ENCODE measurements around the gene SIL1. TPM values are rescaled to one million over a fixed set of nuclear protein-coding genes. Genes with fewer than 3 reads are reported as not detected.

SIL1 gene
- total and polyA plus RNA-seq, 2 donors (not counting 3 experiments of a cell fraction or from before 2014, with no cell fraction given), result 47.6 to 67.2 TPM

DNA sequence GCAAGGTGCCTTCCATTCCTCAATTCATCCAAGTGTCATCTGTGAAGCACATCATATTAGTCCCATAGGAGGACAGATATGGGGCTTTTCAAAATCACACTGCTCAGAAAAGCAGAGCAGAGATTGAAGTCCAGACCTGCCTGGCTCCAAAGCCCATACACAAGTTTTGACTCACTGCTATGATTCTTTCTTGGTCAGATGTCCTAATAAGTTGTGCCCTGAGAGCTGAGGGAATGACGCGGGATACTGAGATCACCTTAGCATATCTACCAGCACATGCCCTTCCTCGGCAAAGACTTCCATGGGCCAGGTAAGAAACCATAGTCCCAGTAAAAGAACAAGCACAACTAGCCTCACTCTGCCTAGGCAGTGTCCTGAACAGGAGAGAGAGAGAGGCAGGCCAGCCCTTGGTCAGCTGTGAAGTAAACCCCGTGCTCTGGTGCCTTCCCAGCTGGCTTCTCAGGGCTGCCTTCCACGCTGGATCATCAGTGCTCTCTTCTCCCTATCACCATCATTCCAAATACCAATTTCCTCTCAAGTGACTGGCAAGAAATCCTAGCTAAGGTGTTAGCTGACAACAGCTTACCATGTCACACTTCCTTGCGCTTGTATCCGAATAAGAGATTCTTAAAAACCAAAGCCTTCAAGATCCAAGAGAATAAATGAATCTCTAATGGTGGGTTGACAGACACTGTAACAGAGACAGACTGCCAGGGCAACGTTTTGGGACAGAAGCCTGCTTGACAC is 73.2 kb downstream of the SIL1 start:
- FAIRE-seq, result no peak
- Histone ChIP-seq H3K36me3 (ENCODE audit: control insufficient read depth in 2 of 2, extremely low read depth in 1 of 2, insufficient read depth in 2 of 2, low read length in 2 of 2) (no peaks in the 10 kb centered on the region), H3K27ac (ENCODE audit: insufficient read depth, low read depth, low read length) (no peak overlapping the region), H3K4me2 (ENCODE audit: insufficient read depth, low read length) (no peak overlapping the region), H3K4me1 (ENCODE audit: control insufficient read depth, extremely low read depth, insufficient read depth, low read length) (no peaks in the 10 kb centered on the region), H2AFZ (ENCODE audit: low read depth, low read length) (no peak overlapping the region), H3K9ac (replicated peaks; ENCODE audit: extremely low read depth, insufficient read depth, low read length) (no peak overlapping the region), H3K9me1 (replicated peaks; ENCODE audit: control insufficient read depth, extremely low read depth, insufficient read depth, low read length) (no peaks in the 10 kb centered on the region), H3K27me3 (ENCODE audit: control insufficient read depth in 2 of 2, insufficient read depth in 2 of 2, low read length in 2 of 2) (no peaks in the 10 kb centered on the region), H3K4me3 (replicated peaks in 1 of 3; ENCODE audit: insufficient read depth in 1 of 3, low read depth in 1 of 3, low read length in 3 of 3) (no peak overlapping the region), H4K20me1 (replicated peaks; ENCODE audit: control insufficient read depth, extremely low read depth, insufficient read depth, low read length) (no peaks in the 10 kb centered on the region), H3K79me2 (ENCODE audit: control insufficient read depth, insufficient read depth, low read length) (no peaks in the 10 kb centered on the region), H3K9me3 (replicated peaks; ENCODE audit: control insufficient read depth, insufficient read depth, low read length) (no peaks in the 10 kb centered on the region)
- ChIA-PET CTCF (no interaction called here), POLR2A (no interaction called here)
- TF ChIP-seq, protein P1, sequence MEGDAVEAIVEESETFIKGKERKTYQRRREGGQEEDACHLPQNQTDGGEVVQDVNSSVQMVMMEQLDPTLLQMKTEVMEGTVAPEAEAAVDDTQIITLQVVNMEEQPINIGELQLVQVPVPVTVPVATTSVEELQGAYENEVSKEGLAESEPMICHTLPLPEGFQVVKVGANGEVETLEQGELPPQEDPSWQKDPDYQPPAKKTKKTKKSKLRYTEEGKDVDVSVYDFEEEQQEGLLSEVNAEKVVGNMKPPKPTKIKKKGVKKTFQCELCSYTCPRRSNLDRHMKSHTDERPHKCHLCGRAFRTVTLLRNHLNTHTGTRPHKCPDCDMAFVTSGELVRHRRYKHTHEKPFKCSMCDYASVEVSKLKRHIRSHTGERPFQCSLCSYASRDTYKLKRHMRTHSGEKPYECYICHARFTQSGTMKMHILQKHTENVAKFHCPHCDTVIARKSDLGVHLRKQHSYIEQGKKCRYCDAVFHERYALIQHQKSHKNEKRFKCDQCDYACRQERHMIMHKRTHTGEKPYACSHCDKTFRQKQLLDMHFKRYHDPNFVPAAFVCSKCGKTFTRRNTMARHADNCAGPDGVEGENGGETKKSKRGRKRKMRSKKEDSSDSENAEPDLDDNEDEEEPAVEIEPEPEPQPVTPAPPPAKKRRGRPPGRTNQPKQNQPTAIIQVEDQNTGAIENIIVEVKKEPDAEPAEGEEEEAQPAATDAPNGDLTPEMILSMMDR (IDR thresholded peaks at IDR 0.05; ENCODE audit: extremely low read depth in 1 of 2, insufficient read depth in 1 of 2, low read depth in 1 of 2, low read length in 2 of 2), result no peak
- TF ChIP-seq JUN (IDR thresholded peaks at IDR 0.05; ENCODE audit: borderline replicate concordance, insufficient read depth, insufficient read length, low read depth), result no peak
- TF ChIP-seq POLR2A (IDR thresholded peaks at IDR 0.05; ENCODE audit: low read depth, low read length), result no peak
- TF ChIP-seq EZH2 (IDR thresholded peaks at IDR 0.05; ENCODE audit: borderline replicate concordance, low read depth, low read length, severe bottlenecking), result no peak
- no peak for TF ChIP-seq GATA2 (IDR thresholded peaks at IDR 0.05; ENCODE audit: insufficient read depth, insufficient read length, low read depth, low read length)
- TF ChIP-seq, protein P2, sequence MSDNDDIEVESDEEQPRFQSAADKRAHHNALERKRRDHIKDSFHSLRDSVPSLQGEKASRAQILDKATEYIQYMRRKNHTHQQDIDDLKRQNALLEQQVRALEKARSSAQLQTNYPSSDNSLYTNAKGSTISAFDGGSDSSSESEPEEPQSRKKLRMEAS (IDR thresholded peaks at IDR 0.05; ENCODE audit: insufficient read depth, insufficient read length), result no peak
- no peak for TF ChIP-seq MYC (IDR thresholded peaks at IDR 0.05; ENCODE audit: low read depth, low read length)
- no peak for TF ChIP-seq FOS (IDR thresholded peaks at IDR 0.05; ENCODE audit: borderline replicate concordance, insufficient read depth, low read length)
- TF ChIP-seq POLR2AphosphoS5 (IDR thresholded peaks at IDR 0.05; ENCODE audit: insufficient read depth, low read depth, low read length), result no peak
- BruUV-seq (replicated peaks), result no TSS peak
- intact Hi-C loops (cut with micrococcal nuclease), result no loop called here
- DNase-seq (ENCODE audit: low read depth, low spot score), result no peak
- dilution Hi-C loops (cut with MboI; ENCODE audit: extremely low pct_ligation_motif_present, low sequenced_read_pairs), result no loop called here
